ENCODE data around the gene NBR1.

DNA sequence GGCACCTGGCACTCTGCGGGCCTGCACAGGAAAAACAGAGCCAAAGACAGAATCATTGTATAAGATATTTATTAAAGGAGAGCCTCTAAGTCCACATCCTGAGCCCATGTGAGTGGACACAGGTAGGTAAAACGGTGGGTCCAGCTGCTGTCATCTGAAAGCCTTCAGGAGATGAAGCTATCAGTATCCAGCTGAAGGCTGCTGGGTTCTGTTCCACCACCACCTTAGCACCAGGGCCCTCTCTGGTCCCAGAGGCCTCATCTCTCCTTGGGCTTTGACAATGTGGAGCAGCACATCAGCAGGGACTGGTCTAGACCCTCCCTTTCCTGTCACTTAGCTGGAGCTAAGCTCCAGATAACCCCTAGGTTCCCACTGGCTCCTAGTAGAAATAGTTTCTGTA lies 48.0 kb downstream of the NBR1 start:
- TF ChIP-seq, protein P1, sequence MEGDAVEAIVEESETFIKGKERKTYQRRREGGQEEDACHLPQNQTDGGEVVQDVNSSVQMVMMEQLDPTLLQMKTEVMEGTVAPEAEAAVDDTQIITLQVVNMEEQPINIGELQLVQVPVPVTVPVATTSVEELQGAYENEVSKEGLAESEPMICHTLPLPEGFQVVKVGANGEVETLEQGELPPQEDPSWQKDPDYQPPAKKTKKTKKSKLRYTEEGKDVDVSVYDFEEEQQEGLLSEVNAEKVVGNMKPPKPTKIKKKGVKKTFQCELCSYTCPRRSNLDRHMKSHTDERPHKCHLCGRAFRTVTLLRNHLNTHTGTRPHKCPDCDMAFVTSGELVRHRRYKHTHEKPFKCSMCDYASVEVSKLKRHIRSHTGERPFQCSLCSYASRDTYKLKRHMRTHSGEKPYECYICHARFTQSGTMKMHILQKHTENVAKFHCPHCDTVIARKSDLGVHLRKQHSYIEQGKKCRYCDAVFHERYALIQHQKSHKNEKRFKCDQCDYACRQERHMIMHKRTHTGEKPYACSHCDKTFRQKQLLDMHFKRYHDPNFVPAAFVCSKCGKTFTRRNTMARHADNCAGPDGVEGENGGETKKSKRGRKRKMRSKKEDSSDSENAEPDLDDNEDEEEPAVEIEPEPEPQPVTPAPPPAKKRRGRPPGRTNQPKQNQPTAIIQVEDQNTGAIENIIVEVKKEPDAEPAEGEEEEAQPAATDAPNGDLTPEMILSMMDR (conservative IDR thresholded peaks at IDR 0.05 in 1 of 2, IDR thresholded peaks at IDR 0.05 in 1 of 2; ENCODE audit: extremely low read depth in 1 of 2, insufficient read depth in 1 of 2, low read depth in 1 of 2, low read length in 2 of 2), result no peak
- no peak for TF ChIP-seq EZH2 (IDR thresholded peaks at IDR 0.05; ENCODE audit: borderline replicate concordance, low read length)

Measured in mammary epithelial cell (primary cell).